Spinal cord (tissue), 10 donors: Measurements from ENCODE around the gene PAX7. TPM values are rescaled to one million over a fixed set of nuclear protein-coding genes. Genes with fewer than 3 reads are reported as not detected.
"Not testable (repeated sequence)": the region's sequence is repeated elsewhere in the genome, so short reads cannot be mapped to it uniquely, and the experiment has no call there.

Experiments used
- DNase-seq, 6 donors: peaks; one replicate each; pipeline versions ENCODE4 v3.0.0 to v3.0.0-alpha.2; 2013 to 2015; ENCODE audit warnings: low spot score in 6 of 6, low read depth in 4 of 6
- H3K27ac ChIP-seq: one replicate; pipeline ENCODE4 v1.5.1; 2013; ENCODE audit warnings: low read depth, low read length, control low read depth
- H3K27me3 ChIP-seq: one replicate; pipeline ENCODE4 v1.6.1; 2013; ENCODE audit warnings: low read length; ENCODE audit not compliant: control insufficient read depth, insufficient read depth
- H3K36me3 ChIP-seq: one replicate; pipeline ENCODE4 v1.6.1; 2013; ENCODE audit warnings: low read length; ENCODE audit not compliant: control insufficient read depth, insufficient read depth
- H3K4me1 ChIP-seq: one replicate; pipeline ENCODE4 v1.6.1; 2013; ENCODE audit warnings: low read length; ENCODE audit not compliant: control insufficient read depth, insufficient read depth
- H3K4me3 ChIP-seq: one replicate; pipeline ENCODE4 v1.5.1; 2013; ENCODE audit warnings: low read depth, low read length, control low read depth
- H3K9me3 ChIP-seq: one replicate; pipeline ENCODE4 v1.6.1; 2013; ENCODE audit warnings: low read length; ENCODE audit not compliant: control insufficient read depth, insufficient read depth
- WGBS: methylation state at CpG from one replicate; pipeline ENCODE4 v1.1.5; 2013; ENCODE audit warnings: missing lambda C conversion rate; ENCODE audit not compliant: insufficient coverage; 5-methylcytosine and 5-hydroxymethylcytosine counted together
- polyA plus RNA-seq, 2 donors: library from polyadenylated mRNA; unstranded; fragments of 120-200 nt; gene quantifications; one replicate each; pipeline ENCODE4 v1.2.1, GENCODE V29; 2013; ENCODE audit not compliant: insufficient read length in 2 of 2
- total RNA-seq, 2 donors: library from RNA; depleted of rRNA in 1 of 2; stranded (reverse); fragments of 120-200 nt in 1 of 2; fragments of >200 nt in 1 of 2; gene quantifications; one replicate each; pipeline versions ENCODE4 v1.2.3 to v1.2.4, GENCODE V29; 2013 to 2014
- donor health status: healthy.

The PAX7 gene
- total and polyA plus RNA-seq, 4 donors: 1.5 to 6.1 (median 3.4) TPM

- H3K27me3 ChIP-seq: no peaks in the 10 kb centered on the region
- H3K9me3 ChIP-seq: no peaks in the 10 kb centered on the region
- H3K36me3 ChIP-seq: no peaks in the 10 kb centered on the region
- H3K4me3 ChIP-seq: no peak overlapping the region
- H3K4me1 ChIP-seq: no peaks in the 10 kb centered on the region
- no peak for DNase-seq
- WGBS: 83% methylated on average over 6 of the region's 7 CpGs
- H3K27ac ChIP-seq: no peak overlapping the region
These were observed 133.7 kb downstream of the PAX7 start for GRCh38 chr1:18764362-18764761.

- Histone ChIP-seq H3K27me3 (peaks cover 3% of the 10 kb centered on the region), H3K4me3 (no peak overlapping the region), H3K36me3 (no peaks in the 10 kb centered on the region), H3K4me1 (no peaks in the 10 kb centered on the region), H3K9me3 (no peaks in the 10 kb centered on the region), H3K27ac (no peak overlapping the region)
- 86% methylated on average over 5 of the region's 7 CpGs for WGBS
- DNase-seq: no peak
These were observed 135.1 kb downstream of the PAX7 start for GRCh38 chr1:18765725-18766124.

GRCh38 chr1:18766328-18766727 lies 135.7 kb downstream of the PAX7 start:
- 89% methylated on average over 1 of the region's 2 CpGs for WGBS
- DNase-seq: no peak
- Histone ChIP-seq H3K27ac (no peak overlapping the region), H3K4me1 (no peaks in the 10 kb centered on the region), H3K36me3 (no peaks in the 10 kb centered on the region), H3K9me3 (no peaks in the 10 kb centered on the region), H3K27me3 (peaks cover 3% of the 10 kb centered on the region), H3K4me3 (no peak overlapping the region)

- not testable (repeated sequence) for H3K9me3 ChIP-seq, H3K36me3 ChIP-seq, DNase-seq, H3K27me3 ChIP-seq, H3K4me3 ChIP-seq, H3K27ac ChIP-seq, H3K4me1 ChIP-seq
- 90% methylated on average over 1 of the region's 5 CpGs for WGBS
These were observed 136.9 kb downstream of the PAX7 start for GRCh38 chr1:18767576-18767975.

- peaks cover 3% of the 10 kb centered on the region for H3K27me3 ChIP-seq
- no peaks in the 10 kb centered on the region for H3K9me3 ChIP-seq
- WGBS: 77% methylated on average over 4 of the region's 4 CpGs
- no peaks in the 10 kb centered on the region for H3K4me1 ChIP-seq
- no peak overlapping the region for H3K4me3 ChIP-seq
- no peak for DNase-seq
- no peaks in the 10 kb centered on the region for H3K36me3 ChIP-seq
- H3K27ac ChIP-seq: no peak overlapping the region
These were observed 137.4 kb downstream of the PAX7 start for GRCh38 chr1:18768086-18768485.

GRCh38 chr1:18769140-18769539 lies 138.5 kb downstream of the PAX7 start:
- Histone ChIP-seq H3K4me3 (no peak overlapping the region), H3K27me3 (peaks cover 3% of the 10 kb centered on the region), H3K27ac (no peak overlapping the region), H3K9me3 (no peaks in the 10 kb centered on the region), H3K36me3 (no peaks in the 10 kb centered on the region), H3K4me1 (no peaks in the 10 kb centered on the region)
- WGBS: 78% methylated on average over 4 of the region's 7 CpGs
- peak in 1 of 6 donors; percentile 21 for DNase-seq

- Histone ChIP-seq H3K36me3 (no peaks in the 10 kb centered on the region), H3K4me3 (no peak overlapping the region), H3K4me1 (no peaks in the 10 kb centered on the region), H3K27ac (no peak overlapping the region), H3K27me3 (peaks cover 5% of the 10 kb centered on the region), H3K9me3 (no peaks in the 10 kb centered on the region)
- DNase-seq: no peak
- WGBS: 83% methylated on average over 1 of the region's 5 CpGs
These were observed 140.2 kb downstream of the PAX7 start for GRCh38 chr1:18770799-18771198.

- Histone ChIP-seq H3K9me3 (no peaks in the 10 kb centered on the region), H3K27me3 (peaks cover 5% of the 10 kb centered on the region), H3K4me3 (no peak overlapping the region), H3K27ac (no peak overlapping the region), H3K36me3 (no peaks in the 10 kb centered on the region), H3K4me1 (no peaks in the 10 kb centered on the region)
- DNase-seq: no peak
- 80% methylated on average over 4 of the region's 9 CpGs for WGBS
These were observed 143.1 kb downstream of the PAX7 start for GRCh38 chr1:18773753-18774152.

- WGBS: 82% methylated on average over 1 of the region's 1 CpG
- no peaks in the 10 kb centered on the region for H3K9me3 ChIP-seq
- H3K4me1 ChIP-seq: no peaks in the 10 kb centered on the region
- no peak overlapping the region for H3K27ac ChIP-seq
- DNase-seq: no peak
- H3K27me3 ChIP-seq: peaks cover 2% of the 10 kb centered on the region
- H3K4me3 ChIP-seq: no peak overlapping the region
- no peaks in the 10 kb centered on the region for H3K36me3 ChIP-seq
These were observed 144.7 kb downstream of the PAX7 start for GRCh38 chr1:18775341-18775740.

GRCh38 chr1:18776777-18777176 lies 146.1 kb downstream of the PAX7 start:
- H3K27me3 ChIP-seq: peaks cover 2% of the 10 kb centered on the region
- no peak for DNase-seq
- H3K4me3 ChIP-seq: no peak overlapping the region
- no peaks in the 10 kb centered on the region for H3K36me3 ChIP-seq
- WGBS: 44% methylated on average over 3 of the region's 3 CpGs
- H3K4me1 ChIP-seq: no peaks in the 10 kb centered on the region
- H3K9me3 ChIP-seq: no peaks in the 10 kb centered on the region
- no peak overlapping the region for H3K27ac ChIP-seq
